ENCODE results near the gene UBTD1.
"Not testable (repeated sequence)": the region's sequence is repeated elsewhere in the genome, so short reads cannot be mapped to it uniquely, and the experiment has no call there.

GRCh38 chr10:97555541-97555940 lies 56.8 kb downstream of the UBTD1 start:
- TF ChIP-seq CTCF, POLR2A (IDR thresholded peaks at IDR 0.05): not testable (repeated sequence)
